GM18858 (cell line): ENCODE data around the gene ASCL1.

Experiments used
- ATAC-seq: cut with Tn5 transposase; IDR thresholded peaks from one replicate; pipeline ENCODE4 v1.9.1; 2021; ENCODE audit not compliant: unreplicated experiment

ASCL1 gene

DNA sequence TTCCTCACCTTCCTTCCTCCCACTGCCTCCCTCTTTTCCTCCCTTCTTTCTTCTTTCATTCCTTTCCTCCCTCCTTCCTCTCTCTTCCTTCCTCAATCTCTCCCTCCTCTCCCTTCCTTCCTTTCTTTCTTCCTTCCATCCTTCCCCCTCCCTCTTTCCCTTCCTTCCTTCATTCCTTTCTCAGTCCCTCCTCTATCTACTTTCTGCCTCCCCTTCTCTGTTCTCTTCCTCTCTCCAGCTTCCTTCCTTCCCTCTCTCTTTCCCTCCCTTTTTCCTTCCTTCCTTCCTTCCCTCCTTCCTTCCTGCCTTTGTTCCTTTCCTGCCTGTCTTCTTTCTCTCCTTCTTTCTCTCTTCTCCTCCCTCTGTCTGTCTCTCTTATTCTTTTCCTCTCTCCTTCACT lies 16.1 kb downstream of the ASCL1 start:
- ATAC-seq, result no peak

DNA sequence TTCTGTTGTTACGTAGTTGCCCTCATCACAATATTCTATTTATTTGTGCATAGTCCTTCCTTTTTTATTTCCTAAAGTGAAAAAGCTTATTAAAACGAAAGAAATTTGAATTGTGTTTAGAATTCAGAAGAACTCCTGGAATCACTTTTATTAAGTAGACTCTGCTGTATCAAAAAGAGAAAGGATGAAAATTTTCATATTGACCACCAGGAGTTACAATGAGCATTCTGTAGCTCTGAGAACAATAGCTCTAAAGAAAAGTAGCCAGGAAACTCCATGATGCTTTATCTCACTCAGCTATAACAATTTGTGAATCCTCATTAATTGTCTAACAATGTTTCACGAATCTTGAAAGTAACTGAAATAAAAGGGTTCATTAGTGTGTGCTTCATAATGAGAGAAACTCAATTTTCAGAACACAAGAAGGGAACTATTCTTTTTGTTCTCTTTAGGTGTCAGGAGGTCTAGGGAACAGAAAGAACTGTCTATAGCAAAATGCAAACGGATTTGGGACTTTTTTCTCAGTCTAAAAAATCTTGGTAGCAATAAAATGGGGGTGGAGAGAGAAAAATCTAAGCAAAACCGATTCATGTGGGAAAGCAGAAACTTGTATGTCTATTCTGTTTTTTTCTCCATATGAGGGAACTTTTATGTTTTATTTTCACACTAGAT lies 19.3 kb downstream of the ASCL1 start:
- ATAC-seq, result no peak

DNA sequence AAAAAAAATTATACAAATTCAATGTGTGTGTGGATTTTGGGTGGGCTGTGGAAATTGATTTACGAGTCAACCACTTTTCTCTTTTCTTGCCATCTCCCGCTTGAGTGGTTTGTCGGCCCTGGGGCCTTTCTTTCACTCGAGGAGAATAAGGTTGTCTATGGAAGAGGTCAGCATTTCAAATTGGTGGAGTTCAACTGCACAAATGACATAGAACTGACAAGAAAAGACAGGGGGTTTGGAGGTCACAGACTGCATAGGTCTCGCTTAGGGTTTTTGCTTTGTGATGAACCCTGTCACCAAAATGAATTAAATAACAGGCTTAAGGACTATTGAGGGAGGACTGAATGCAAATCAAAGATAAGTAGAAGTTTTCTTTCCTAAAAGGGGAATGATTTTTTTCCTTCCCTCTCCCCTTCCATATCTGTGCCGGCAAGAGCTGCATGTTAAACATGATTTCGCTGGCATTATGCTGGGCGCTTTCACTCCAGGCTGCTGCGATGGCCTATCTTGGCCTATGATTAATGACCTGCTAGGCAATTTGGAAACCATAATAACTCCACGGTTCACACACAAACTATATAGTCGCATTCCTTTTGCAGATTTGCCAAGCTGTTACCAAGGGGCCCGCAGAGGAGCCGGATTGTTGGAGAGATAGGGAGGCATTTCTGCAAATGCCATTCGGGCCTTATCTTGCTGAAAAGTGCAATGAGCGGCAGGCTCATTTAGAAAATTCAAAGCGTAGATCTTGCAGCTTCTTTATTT lies 20.7 kb downstream of the ASCL1 start:
- no peak for ATAC-seq

DNA sequence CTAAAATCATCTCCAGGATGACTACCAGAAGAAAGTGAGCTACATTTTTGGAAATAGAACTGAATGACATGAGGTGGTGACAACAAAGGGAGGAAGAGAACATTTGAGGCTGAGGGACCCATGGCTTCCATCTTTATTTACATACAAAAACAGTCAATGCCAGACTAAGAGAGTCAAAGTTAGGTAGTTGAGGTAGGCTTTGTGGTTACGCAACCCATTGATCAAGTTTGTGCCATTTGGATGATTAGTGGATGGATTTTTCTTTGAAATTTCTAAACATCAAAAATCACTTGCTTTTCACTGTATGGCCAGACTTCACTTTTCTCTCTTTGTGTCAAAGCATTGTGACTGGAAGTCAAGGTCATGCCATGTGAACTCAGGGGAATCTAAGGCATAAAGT lies 22.9 kb downstream of the ASCL1 start:
- ATAC-seq, result no peak

DNA sequence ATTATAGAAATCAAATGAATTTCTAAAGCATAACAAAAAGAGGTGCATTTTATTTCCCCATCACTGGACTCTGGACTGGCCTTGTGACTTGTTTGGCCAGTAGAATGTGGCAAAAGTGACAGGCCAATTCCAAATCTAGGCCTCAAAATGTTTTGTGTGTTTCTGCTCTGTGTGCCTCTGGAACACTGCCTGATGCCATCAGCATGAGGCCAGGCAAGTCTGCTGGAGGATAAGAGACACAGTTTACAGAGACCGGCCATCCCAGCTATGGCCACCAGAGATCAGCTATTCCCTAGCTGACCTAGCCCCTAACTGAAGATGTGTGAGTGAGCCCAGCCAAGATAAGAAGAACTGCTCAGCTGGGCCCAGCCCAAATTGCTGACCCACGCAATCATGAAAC lies 32.9 kb downstream of the ASCL1 start:
- no peak for ATAC-seq

DNA sequence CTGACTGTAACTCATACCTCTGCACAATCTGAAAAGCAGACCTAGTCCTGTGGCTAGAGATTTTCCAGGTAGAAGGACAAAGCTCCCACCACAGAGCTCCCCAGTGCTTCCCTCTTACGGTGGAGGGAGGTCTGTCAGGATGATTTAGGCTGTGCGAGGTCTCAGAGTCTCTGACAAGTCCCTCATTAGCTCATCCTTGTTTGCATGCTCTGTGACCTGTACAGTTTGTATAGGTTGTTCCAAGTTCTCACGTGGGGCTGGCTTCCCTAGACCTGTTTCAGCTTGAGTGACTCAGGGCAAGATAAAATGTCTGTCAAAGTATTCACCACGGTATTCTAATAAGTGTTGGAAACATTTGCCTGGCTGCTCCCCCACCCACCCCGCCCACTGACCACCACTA lies 34.8 kb downstream of the ASCL1 start:
- ATAC-seq, result no peak

DNA sequence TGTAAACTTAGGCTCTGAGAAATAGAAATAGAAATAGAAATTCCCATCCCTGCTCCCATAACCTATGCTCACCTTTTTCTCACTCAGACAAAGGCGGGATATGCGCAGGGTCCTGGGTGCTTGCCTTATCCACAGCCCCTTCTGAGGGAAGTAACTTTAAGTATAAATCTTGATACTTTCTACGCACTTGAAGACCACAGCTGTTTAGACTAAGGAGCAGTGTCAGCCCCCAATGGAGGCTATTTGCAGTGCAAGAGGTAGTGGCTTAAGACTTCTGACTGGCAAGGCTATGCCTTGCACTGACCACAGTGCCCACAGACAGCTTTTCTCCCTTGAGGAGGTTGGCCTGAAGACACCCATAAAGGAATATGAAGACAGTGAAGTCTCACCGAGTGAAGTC lies 35.2 kb downstream of the ASCL1 start:
- ATAC-seq, result no peak

DNA sequence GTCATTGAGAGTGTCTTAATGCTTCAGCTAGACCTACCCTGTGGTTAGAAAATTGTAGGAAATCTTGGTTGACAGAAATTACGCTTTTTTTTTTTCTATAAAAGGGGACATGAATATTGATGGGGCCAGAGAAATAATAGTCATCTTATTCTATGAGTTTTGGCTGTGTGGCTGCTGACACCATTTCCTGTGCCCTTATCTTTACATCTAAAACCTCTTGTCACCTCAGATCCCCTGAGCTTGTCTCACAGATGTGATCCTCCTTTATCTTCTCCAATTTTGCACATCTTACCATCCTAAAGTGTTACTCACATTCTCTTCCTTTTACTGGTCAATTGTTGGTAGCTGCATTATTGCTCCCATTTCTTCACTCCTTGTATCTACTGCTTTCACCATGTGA lies 36.1 kb downstream of the ASCL1 start:
- ATAC-seq, result no peak

DNA sequence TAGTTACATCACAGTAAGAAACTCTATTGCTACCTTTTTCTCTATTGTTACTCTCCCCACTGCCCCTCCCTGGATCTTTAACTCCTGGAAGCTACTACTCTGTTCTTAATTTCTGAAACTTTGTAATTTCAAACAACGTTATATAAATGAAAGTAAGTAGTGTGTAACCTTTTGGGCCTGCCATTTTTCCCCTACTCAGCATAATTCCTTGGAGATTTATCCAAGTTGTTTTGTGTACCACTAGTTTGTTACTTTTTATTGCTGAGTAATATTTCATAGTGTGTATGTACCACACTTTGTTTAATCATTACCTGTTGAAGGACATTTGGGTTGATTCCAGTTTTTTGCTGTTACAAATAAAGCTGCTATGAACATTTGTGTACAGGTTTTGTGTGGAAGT lies 37.9 kb downstream of the ASCL1 start:
- no peak for ATAC-seq
